HepG2 (cell line): ENCODE measurements around the gene MTMR4. TPM values are rescaled to one million over a fixed set of nuclear protein-coding genes. Genes with fewer than 3 reads are reported as not detected.
A peak's percentile ranks its signal among the peaks of the same experiment; 100 is the strongest.

ENCODE experiments used
- AKNA ChIP-seq: sonication (generic); formaldehyde crosslinking; IDR thresholded peaks from 2 replicates; pipeline ENCODE4 v1.4.0; 2020; ENCODE audit warnings: missing genetic modification reagents, borderline replicate concordance
- ERF ChIP-seq: IDR thresholded peaks from 2 replicates; pipeline ENCODE4 v1.6.1; 2018; ENCODE audit warnings: missing biosample characterization, missing genetic modification reagents
- GLMP ChIP-seq: sonication (generic); formaldehyde crosslinking; IDR thresholded peaks from 2 replicates; pipeline ENCODE4 v1.9.0; 2021; ENCODE audit warnings: missing genetic modification reagents, mild to moderate bottlenecking, borderline replicate concordance
- HMG20B ChIP-seq: conservative IDR thresholded peaks from 2 replicates; pipeline ENCODE4 v1.6.1; 2016; ENCODE audit warnings: missing genetic modification reagents, missing compliant biosample characterization
- JARID2 ChIP-seq: sonication (generic); formaldehyde crosslinking; IDR thresholded peaks from 2 replicates; pipeline ENCODE4 v1.8.1; 2023; ENCODE audit warnings: missing genetic modification reagents, inconsistent platforms; ENCODE audit not compliant: insufficient replicate concordance
- MAFF ChIP-seq: IDR thresholded peaks from 2 replicates; pipeline ENCODE4 v1.6.1; 2011; ENCODE audit warnings: low read depth, low read length, improper control_type of control experiment
- MED1 ChIP-seq: sonication (generic); formaldehyde crosslinking; IDR thresholded peaks from 2 replicates; pipeline ENCODE4 v1.4.0; 2020; ENCODE audit warnings: missing genetic modification reagents
- MIER2 ChIP-seq: IDR thresholded peaks from 2 replicates; pipeline ENCODE4 v1.6.1; 2016; ENCODE audit warnings: missing biosample characterization, missing genetic modification reagents
- NCOA5 ChIP-seq: sonication (generic); formaldehyde crosslinking; IDR thresholded peaks from 2 replicates; pipeline ENCODE4 v1.4.0; 2020; ENCODE audit warnings: missing genetic modification reagents
- PITX1 ChIP-seq: sonication (generic); formaldehyde crosslinking; IDR thresholded peaks from 2 replicates; pipeline ENCODE4 v1.5.1; 2020; ENCODE audit warnings: mild to moderate bottlenecking, missing genetic modification reagents
- POGZ ChIP-seq: sonication (generic); formaldehyde crosslinking; IDR thresholded peaks from 2 replicates; pipeline ENCODE4 v1.4.0; 2020; ENCODE audit warnings: mild to moderate bottlenecking, missing genetic modification reagents
- PPARG ChIP-seq: conservative IDR thresholded peaks from 2 replicates; pipeline ENCODE4 v1.6.1; 2016; ENCODE audit warnings: missing biosample characterization, missing genetic modification reagents
- RFXAP ChIP-seq: sonication (generic); formaldehyde crosslinking; IDR thresholded peaks from 2 replicates; pipeline ENCODE4 v1.4.0; 2020; ENCODE audit warnings: missing genetic modification reagents, borderline replicate concordance
- SMC3 ChIP-seq: IDR thresholded peaks from 2 replicates; pipeline ENCODE4 v1.6.1; 2011; ENCODE audit warnings: low read length, improper control_type of control experiment
- TFDP1 ChIP-seq: IDR thresholded peaks from 2 replicates; pipeline ENCODE4 v1.6.1; 2016; ENCODE audit warnings: missing compliant biosample characterization, missing genetic modification reagents, borderline replicate concordance
- ZBTB43 ChIP-seq: sonication (generic); formaldehyde crosslinking; conservative IDR thresholded peaks from 2 replicates; pipeline ENCODE4 v1.4.0; 2020; ENCODE audit warnings: missing genetic modification reagents
- ZFP1 ChIP-seq: IDR thresholded peaks from 2 replicates; pipeline ENCODE4 v1.6.1; 2016
- ZNF10 ChIP-seq: sonication (generic); formaldehyde crosslinking; IDR thresholded peaks from 2 replicates; pipeline ENCODE4 v1.4.0; 2020; ENCODE audit warnings: mild to moderate bottlenecking, low read depth, missing genetic modification reagents, borderline replicate concordance
- ZNF34 ChIP-seq: sonication (generic); formaldehyde crosslinking; IDR thresholded peaks from 2 replicates; pipeline ENCODE4 v1.4.0; 2020; ENCODE audit warnings: mild to moderate bottlenecking, missing genetic modification reagents, borderline replicate concordance
- ZNF446 ChIP-seq: sonication (generic); formaldehyde crosslinking; IDR thresholded peaks from 2 replicates; pipeline ENCODE4 v1.5.0; 2020; ENCODE audit warnings: mild to moderate bottlenecking, missing genetic modification reagents
- ZNF460 ChIP-seq: sonication (generic); formaldehyde crosslinking; IDR thresholded peaks from 2 replicates; pipeline ENCODE4 v1.5.1; 2020; ENCODE audit warnings: missing genetic modification reagents, mild to moderate bottlenecking, borderline replicate concordance
- ZSCAN25 ChIP-seq: sonication (generic); formaldehyde crosslinking; IDR thresholded peaks from 2 replicates; pipeline ENCODE4 v1.8.0; 2022; ENCODE audit warnings: mild to moderate bottlenecking, missing genetic modification reagents
- polyA plus RNA-seq, 8 experiments: library from polyadenylated mRNA; depleted of rRNA in 3 of 8; stranded (reverse) in 7 of 8; unstranded in 1 of 8; fragments of >200 nt; fragmentation: Illumina TruSeq in 4 of 8; extraction: Trizol in 4 of 8; gene quantifications; 2 replicates each; pipeline versions ENCODE4 v1.2.1 to v1.2.3, GENCODE V29; 2011 to 2016; ENCODE audit warnings: low read depth in 4 of 8, missing spikeins in 1 of 8, mixed read lengths in 1 of 8; ENCODE audit not compliant: insufficient read depth in 1 of 8
- total RNA-seq, 5 experiments: library from RNA; depleted of rRNA; stranded (reverse); fragments of >200 nt; fragmentation: Illumina TruSeq; extraction: Trizol; gene quantifications; 2 replicates each; pipeline ENCODE4 v1.2.3, GENCODE V29; 2016; ENCODE audit warnings: low read depth in 1 of 5

MTMR4 gene
- total and polyA plus RNA-seq, 2 of the 13 experiments (the other 11 are each of a cell fraction or from before 2014, with no cell fraction given) = 62.5 to 65.1 TPM

- TF ChIP-seq ZBTB43 (CRISPR knock-in tag) = no peak
- no peak for TF ChIP-seq ZNF10 (CRISPR knock-in tag)
- 0 out of 2 replicates have a peak, but pooled peaks have one; percentile 54 for TF ChIP-seq ERF (CRISPR knock-in tag)
- no peak for TF ChIP-seq ZNF34 (CRISPR knock-in tag)
- TF ChIP-seq POGZ = no peak
- no peak for TF ChIP-seq GLMP (CRISPR knock-in tag)
- TF ChIP-seq TFDP1 (CRISPR knock-in tag) = 0 out of 2 replicates have a peak, but pooled peaks have one; percentile 26
- 0 out of 2 replicates have a peak, but pooled peaks have one; percentile 22 for TF ChIP-seq PITX1 (CRISPR knock-in tag)
- TF ChIP-seq JARID2 = peak; percentile 77
- TF ChIP-seq ZNF446 (CRISPR knock-in tag) = no peak
- TF ChIP-seq AKNA (CRISPR knock-in tag) = no peak
- no peak for TF ChIP-seq ZNF460 (CRISPR knock-in tag)
- no peak for TF ChIP-seq MIER2 (CRISPR knock-in tag)
- TF ChIP-seq ZFP1 (CRISPR knock-in tag) = no peak
- peak; percentile 39; the same call in 1 of the 2 replicates for TF ChIP-seq PPARG (CRISPR knock-in tag)
- no peak for TF ChIP-seq RFXAP (CRISPR knock-in tag)
- TF ChIP-seq NCOA5 (CRISPR knock-in tag) = no peak
- TF ChIP-seq MED1 (CRISPR knock-in tag) = no peak
- TF ChIP-seq HMG20B (CRISPR knock-in tag) = no peak
- no peak for TF ChIP-seq MAFF
- TF ChIP-seq SMC3 = peak; percentile 100
- no peak for TF ChIP-seq ZSCAN25 (CRISPR knock-in tag)
These were observed 67.1 kb downstream of the MTMR4 start (continued) for GRCh38 chr17:58447039-58447975.
